HuH-7 (cell line): ENCODE data around the gene TPCN2.
A peak's percentile ranks its signal among the peaks of the same experiment; 100 is the strongest.
"Not testable (repeated sequence)": the region's sequence is repeated elsewhere in the genome, so short reads cannot be mapped to it uniquely, and the experiment has no call there.

ENCODE experiments used
- DNase-seq: peaks from one replicate; pipeline ENCODE4 v3.0.0; 2011; ENCODE audit warnings: low spot score

TPCN2 gene

DNA sequence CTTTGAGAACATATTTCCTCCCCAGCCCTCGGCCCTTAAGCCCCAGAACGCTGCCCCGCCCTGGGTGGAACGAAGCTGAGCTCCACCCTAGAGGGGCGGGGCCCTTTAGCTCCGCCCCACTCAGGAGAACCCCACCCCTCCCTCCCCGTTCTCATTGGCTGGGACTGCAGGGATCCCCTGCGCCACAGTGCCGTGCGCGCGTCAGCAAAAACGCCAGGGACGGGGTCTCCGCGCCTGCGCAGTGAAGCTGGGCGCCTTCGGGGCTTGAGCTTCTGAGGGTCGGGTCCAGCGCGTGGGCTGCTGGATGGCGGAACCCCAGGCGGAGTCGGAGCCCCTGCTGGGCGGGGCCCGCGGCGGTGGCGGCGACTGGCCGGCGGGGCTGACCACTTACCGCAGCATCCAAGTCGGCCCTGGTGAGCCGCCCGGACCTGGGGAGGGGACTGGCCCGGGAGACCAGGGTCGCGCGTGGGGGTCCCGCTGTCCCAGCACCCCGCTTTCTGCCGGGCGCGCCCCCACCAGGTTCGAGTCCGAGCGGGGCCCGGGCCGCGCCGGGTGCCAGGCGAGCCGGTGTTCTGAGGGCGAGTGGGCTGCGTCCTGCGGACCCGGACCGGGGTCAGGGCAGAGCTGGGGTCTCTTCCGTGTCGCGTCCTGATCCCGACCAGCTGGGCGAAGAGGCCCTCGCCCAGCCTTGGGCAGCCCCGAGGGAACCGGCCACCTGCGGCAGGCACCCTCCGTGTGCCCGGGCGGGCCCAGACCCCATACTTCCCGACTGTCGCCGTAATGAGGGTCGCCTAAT, at the start of gene TPCN2:
Gene TPCN2, plus strand, starts transcription at position 239 of the 796 bp plus-strand sequence. Its CDS starts 66 bp downstream, at position 305.
- DNase-seq: peak; percentile 100

DNA sequence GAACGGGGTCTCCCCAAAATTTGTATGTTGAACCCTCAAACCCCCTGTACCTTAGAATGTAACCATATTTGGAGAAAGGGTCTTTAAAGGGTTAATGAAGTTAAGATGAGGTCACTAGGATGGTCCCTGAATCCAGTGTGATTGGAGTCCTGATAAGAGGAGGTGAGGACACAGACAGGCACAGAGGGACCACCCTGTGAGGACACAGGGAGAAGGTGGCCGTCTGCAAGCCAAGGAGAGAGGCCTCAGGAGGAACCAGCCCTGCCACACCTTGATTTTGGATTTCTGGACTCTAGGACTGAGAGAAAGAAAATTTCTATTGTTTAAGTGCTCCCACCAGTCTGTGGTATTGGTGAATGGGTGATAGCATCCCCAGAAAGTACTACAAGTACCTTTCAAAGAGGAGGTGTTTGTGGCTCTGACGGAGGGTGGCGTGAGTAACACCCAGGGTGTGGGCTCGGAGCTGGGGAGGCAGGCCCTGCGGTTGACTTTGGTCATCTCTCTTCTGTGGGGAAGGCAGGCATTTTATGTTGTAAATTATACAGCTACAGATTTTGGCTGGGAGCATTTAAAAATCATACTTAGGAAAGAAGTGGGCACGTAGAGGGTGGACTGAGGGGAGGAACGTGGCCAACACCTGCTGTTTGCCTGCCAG, 49.5 kb upstream of the TPCN2 start:
- DNase-seq: no peak

DNA sequence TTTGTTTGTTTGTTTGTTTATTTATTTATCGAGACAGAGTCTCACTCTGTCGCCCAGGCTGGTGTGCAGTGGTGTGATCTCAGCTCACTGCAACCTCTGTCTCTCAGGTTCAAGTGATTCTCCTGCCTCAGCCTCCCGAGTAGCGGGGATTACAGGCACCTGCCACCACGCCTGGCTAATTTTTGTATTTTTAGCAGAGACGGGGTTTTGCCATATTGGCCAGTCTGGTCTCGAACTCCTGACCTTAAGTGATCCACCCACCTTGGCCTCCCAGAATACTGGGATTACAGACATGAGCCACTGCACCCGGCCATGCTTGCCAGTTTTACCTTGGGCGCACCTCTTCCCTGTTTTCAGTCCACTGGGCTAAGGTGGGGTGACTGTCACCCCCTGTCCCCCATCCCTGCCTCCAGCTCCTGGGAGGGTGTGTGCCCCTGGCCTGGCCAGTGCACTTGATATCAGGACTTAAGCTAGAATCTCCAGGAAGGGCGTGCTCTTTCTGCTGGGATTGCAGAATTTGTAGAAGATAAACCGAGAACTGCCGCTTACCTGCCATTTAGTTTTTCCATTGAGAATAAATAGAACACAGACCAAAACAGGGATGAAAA, 48.9 kb upstream of the TPCN2 start:
- DNase-seq: not testable (repeated sequence)

DNA sequence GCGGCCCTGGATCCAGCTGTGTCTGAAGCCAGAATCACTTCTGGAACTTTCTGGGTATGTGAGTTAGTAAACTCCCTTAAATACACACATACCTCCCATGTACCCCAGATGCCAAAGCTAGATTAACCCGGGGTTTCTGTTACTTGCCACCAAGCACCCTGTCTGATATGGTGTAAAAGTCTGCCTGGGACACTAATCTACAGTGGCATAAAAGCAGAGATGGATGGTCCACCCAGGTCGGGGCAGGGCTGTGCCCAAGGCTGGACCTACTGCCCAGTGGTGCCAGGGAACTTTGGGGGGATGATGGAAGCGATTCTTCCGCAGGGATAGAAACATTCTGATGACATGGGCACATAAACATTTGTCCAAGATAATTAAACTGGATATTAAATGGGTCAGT, 48.3 kb upstream of the TPCN2 start:
- no peak for DNase-seq

DNA sequence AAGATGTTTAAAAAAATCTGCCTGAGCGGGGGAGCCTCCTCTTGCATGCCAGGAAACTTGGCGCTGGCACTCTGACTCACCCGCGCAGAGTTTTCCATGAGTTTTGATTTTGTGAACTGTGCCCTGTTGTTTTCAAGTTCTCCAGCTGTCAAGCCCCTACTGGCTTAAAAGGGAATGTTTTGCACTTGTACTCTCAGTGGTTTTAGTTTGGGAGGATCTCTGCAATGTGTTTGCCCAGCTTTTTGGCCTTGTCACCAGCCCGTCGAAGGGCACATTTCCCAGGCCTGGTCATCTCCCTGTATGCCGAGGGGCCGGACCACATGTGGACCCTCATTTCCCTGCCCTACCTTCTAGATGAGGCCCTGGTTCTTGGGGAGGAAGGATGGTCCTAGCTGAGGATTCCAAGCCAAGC, 47.9 kb upstream of the TPCN2 start:
- DNase-seq: peak; percentile 90

DNA sequence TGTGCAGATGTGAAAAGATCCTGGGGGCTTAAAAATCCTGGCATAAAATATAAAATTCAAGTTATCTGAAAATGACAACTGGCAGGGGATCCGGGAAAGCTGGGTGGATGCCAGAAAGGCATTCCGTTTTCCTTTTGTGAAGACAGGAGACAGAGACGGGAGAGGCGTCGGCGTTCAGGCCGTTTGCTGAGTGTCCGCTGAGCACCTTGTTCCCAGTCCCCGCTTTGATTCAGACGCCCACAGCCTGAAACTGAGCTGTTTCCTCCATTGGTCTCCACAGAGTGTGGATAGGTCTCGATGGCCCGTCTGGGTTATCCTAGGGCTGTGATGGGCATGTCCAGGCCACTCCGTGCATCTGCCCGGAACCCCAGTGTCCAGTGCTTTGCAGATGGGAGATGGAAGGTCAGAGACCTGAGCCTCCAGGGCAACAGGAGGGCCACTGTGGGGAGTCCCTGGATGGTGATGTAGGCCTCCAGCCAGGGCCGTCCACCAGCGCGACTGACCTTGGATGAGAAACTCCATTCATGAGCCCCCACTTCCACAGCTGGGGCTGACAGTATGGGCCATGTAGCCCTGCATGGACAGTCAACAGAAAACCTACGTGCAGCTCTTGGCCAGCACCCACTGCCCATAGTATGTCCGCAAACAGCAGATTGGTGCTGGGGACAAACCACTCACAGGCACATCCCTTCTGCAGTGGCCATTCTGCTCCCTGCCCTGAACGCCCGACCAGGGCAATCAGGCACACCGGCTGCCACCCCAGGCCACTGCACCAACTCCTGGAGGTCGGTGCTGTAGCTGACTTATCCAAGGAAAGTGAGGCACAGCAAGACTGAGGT, 47.3 kb upstream of the TPCN2 start:
- no peak for DNase-seq

GRCh38 chr11:69002110-69002569, 46.6 kb upstream of the TPCN2 start:
- DNase-seq: no peak

DNA sequence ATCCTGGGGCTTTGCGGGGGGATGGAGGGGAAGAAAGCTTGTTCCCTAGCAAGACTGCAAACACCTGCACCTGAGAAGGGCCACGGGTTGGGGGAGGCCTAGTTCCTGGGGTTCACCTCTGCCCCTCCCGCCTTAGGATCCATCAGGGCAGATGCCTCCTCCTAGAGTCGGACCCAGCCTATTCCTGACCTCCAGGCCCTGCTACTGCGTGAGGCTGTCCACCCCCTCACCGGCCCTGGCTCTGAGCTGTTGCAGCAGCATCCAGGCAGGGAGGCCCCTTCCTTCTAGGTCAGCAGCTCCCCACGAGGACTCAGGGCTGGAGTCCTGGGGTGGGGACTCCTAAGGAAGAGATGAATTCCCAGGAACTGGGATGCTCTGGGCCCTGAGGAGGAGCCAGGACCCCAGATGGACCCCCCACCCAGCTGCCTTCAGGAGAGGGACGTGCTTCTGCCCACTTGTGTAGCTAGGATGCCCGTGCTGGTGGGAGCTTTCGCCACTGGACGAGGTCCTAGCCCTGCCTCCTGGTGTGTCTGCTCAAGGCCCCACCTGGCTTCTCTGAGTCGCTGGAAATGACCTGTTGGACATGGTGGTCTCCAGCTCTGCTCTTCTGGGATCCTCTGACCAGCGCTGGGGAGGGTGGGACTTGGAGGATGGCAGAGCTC, 46.0 kb upstream of the TPCN2 start:
- DNase-seq: no peak

DNA sequence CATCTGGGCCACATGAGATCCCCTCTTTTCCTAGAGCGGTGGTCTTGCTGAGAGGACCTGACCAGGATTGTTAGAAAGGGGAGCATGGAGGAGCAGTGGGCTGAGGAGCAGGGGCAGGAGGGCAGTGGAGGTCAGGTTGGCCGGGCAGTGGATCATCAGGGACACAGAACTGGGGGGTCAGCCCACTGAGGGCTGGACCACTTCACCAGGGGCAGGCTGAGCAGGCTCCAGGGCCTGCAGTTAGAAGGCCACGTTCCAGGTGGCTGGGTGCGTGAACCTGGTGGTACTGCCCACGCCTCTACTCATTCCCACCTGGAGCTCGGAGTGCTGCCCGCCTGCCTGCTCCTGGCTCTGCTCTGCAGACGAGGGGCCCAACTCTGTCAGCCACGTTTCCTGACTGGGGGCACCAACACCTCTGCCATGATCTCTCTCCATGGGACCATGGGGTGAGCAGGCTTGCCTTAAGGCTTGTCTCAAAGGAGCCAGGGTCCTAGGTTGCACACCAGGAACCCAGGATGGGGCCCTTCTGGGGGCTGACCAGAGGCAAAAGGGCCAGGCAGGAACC, 45.3 kb upstream of the TPCN2 start:
- DNase-seq: no peak

DNA sequence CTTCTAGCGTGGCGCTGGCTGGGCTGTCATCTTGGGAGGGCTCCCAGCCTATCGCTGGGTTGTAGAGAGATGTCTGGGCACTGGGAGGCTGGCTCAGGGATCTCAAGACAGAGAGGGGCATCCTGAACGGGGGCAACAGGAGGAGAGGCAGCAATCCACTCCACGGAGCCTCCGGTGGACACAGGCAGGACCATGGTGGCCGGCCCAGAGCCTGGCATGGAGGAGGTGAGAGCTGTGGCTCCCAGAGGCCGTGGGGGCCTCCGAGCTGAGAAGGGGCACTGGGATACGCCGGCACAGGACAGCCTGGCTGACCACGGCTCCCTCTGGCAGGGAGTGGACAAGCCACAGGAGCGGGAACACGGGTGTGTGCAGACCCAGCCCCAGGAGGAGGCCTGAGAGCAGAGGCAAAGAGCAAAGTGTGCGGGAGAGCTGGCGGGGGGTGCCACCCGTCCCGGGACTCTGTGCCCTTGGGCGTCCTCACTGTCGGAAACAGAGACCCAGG, 44.8 kb upstream of the TPCN2 start:
- no peak for DNase-seq

DNA sequence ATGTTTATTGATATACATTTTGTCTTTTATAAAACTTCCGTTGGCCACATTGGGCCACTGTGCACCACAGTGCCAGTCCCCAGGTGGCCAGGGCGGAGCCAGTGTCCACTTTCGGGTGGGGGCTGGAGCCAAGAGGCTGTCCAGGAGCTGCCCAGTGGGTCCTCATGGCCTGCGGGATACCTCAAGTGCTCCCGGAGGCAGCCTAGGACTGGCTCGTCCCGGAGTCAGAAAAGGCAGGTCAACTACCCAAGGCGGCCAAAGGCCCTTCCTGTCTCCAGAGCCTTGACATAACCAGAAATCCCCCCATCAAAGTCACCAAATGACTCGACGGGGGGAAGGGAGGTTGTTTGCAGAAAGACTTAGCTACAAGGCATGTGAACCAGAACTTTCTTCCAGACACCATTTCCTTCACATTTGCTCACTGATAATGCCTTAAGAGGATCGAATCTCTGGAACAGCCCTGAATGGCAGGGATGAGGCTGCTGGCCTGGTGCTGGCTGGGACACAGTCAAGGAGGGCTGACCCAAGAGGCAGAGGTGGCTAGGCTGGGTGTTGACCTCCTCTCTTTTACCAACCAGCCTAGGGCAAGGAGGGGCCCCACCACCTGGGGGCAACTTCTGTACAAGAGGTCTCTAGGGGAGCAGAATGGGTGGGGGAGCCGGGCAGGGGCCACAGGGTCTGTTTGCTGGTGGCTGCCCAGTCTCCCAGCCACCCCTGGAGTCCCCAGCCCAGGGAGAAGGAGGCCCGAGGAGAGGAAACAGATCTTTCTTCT, 44.1 kb upstream of the TPCN2 start:
- DNase-seq: no peak

- DNase-seq: no peak
These were observed 43.5 kb upstream of the TPCN2 start for GRCh38 chr11:69005183-69005630.

GRCh38 chr11:69005631-69006368, 42.9 kb upstream of the TPCN2 start:
- DNase-seq: no peak

DNA sequence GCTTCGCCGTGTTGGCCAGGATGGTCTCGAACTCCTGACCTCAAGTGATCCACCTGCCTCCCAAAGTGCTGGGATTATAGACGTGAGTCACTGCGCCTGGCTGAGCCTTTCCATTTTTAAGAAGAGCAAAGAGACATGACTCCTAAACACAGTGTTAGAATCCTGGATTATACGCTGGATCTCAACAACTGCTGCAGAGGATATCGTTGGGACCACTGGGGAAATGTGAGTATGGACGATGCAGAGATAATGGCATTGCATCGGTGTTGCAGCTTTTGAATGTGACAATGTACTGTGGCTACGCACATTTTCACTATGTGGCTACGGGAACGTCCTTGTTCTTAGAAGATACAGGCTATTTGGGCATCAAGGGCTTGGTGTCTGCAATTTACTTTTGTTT, 41.9 kb upstream of the TPCN2 start:
- DNase-seq: no peak

GRCh38 chr11:69007975-69008381, 40.8 kb upstream of the TPCN2 start:
- DNase-seq: peak; percentile 79

GRCh38 chr11:69008737-69009440, 39.8 kb upstream of the TPCN2 start:
- DNase-seq: peak; percentile 93

DNA sequence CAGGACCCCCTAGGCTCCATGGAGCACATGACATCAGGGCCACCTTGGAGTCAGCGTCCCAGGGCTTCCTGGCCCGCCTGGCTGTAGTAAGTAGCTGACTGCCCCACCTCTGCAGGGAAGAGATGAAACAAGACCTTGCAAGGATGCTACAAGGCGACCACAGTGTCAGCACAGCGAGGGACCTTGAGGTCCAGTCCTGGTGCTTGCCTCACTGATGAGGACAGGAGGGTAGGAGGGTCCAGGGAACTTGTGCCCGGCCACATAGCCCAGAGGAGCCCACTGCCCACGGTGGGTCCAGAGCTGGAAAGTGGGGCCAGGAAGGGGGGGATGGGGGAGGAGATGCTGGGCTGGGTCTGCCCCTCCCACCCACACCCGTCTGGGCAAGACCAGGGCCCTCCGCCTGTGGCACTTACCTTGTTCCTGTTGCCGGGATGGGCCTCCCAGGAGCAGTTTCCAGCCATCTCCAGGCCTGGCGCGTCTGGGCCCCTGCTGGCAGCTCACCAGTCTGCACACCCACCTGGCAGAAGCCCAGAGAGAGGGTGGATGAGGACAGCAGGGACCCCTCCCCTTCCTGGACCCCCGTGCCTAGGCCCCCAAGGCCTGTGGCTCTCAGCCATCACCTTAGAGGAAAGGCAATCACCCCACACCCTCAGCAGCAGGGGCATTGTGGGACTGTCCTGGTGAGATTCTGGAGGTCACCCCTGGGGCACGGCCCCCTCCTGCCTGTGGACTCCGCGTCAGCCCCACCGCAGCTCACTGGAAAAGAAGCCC, 39.1 kb upstream of the TPCN2 start:
- no peak for DNase-seq

GRCh38 chr11:69010361-69010891, 38.3 kb upstream of the TPCN2 start:
- no peak for DNase-seq
